HepG2 (cell line): ENCODE data around the gene LGALS7B. TPM values are rescaled to one million over a fixed set of nuclear protein-coding genes. Genes with fewer than 3 reads are reported as not detected.
A peak's percentile ranks its signal among the peaks of the same experiment; 100 is the strongest.

Experiments used
- ATAC-seq: fragments of 200-7000 bp; cut with Tn5 transposase; 3 replicates; pipeline ENCODE4 v1.9.1; 2020; ENCODE audit warnings: mild to moderate bottlenecking, moderate library complexity
- BruUV-seq: library from RNA; stranded (reverse); fragments of 400-500 nt; replicated peaks from 2 replicates; lab custom pipeline; 2021; lab: Mats Ljungman, UMichigan
- CTCF ChIA-PET: fragments of 300-600 bp; formaldehyde crosslinking; extraction: SDS; loops from one replicate; lab custom pipeline; 2021; ENCODE audit warnings: low total read pairs, inconsistent platforms, low intra/inter-chr PET ratio; lab: Yijun Ruan, JAX
- POLR2A ChIA-PET: fragments of 350-600 bp; sonication (Branson Sonifier 250); formaldehyde crosslinking; loops from one replicate; lab custom pipeline; 2020; ENCODE audit warnings: antibody characterized with exemption, inconsistent platforms; lab: Yijun Ruan, JAX
- DNase-seq: peaks from one replicate; pipeline ENCODE4 v3.0.0-alpha.2; 2015; ENCODE audit warnings: low spot score
- FAIRE-seq: peaks from 3 replicates; lab custom pipeline; 2011; peaks lifted over from hg19 to GRCh38; lab: Jason Lieb, UNC
- H2AFZ ChIP-seq: one replicate; pipeline ENCODE4 v1.6.1; 2011; ENCODE audit warnings: low read length, inconsistent platforms
- H3K27ac ChIP-seq: fragments of 300-600 bp; 3 replicates; pipeline ENCODE4 v1.8.0; 2011; ENCODE audit warnings: mixed run types, mild to moderate bottlenecking, mixed read lengths, low read length, inconsistent platforms; ENCODE audit not compliant: insufficient read depth; ENCODE audit errors: extremely low read length
- H3K27me3 ChIP-seq, 2 experiments: fragments of 200-600 bp in 1 of 2; 2 replicates in 1 of 2; 3 replicates in 1 of 2; pipeline versions ENCODE4 v1.6.0 to v1.8.0; 2011; ENCODE audit warnings: low read length in 2 of 2, mild to moderate bottlenecking in 2 of 2, moderate library complexity in 2 of 2, inconsistent platforms in 1 of 2; ENCODE audit not compliant: insufficient read depth in 2 of 2, control insufficient read depth in 1 of 2
- H3K36me3 ChIP-seq, 2 experiments: fragments of 200-600 bp in 1 of 2; replicated peaks in 1 of 2; 2 replicates in 1 of 2; 3 replicates in 1 of 2; pipeline versions ENCODE4 v1.5.1 to v1.8.0; 2011; ENCODE audit warnings: low read length in 2 of 2, inconsistent platforms in 1 of 2; ENCODE audit not compliant: insufficient read depth in 2 of 2, control insufficient read depth in 1 of 2
- H3K4me1 ChIP-seq: 2 replicates; pipeline ENCODE4 v1.5.1; 2012; ENCODE audit warnings: low read length, inconsistent platforms; ENCODE audit not compliant: insufficient read depth
- H3K4me2 ChIP-seq: 2 replicates; pipeline ENCODE4 v1.6.0; 2011; ENCODE audit warnings: low read depth, low read length, inconsistent platforms
- H3K4me3 ChIP-seq, 3 experiments: fragments of 200-600 bp in 1 of 3; sonication (generic), shearing (Covaris generic) in 1 of 3; replicated peaks in 1 of 3; 2 replicates each; pipeline ENCODE4 v1.5.1; 2011 to 2016; ENCODE audit warnings: low read length in 3 of 3, inconsistent platforms in 2 of 3, low read depth in 2 of 3, mild to moderate bottlenecking in 2 of 3, control low read depth in 1 of 3, mixed read lengths in 1 of 3; ENCODE audit not compliant: insufficient read depth in 1 of 3
- H3K79me2 ChIP-seq: one replicate; pipeline ENCODE4 v1.6.1; 2011; ENCODE audit warnings: low read length, inconsistent platforms; ENCODE audit not compliant: insufficient read depth
- H3K9ac ChIP-seq: 2 replicates; pipeline ENCODE4 v1.6.0; 2011; ENCODE audit warnings: mild to moderate bottlenecking, low read depth, low read length, inconsistent platforms; ENCODE audit not compliant: insufficient read depth
- H3K9me3 ChIP-seq: 2 replicates; pipeline ENCODE4 v1.5.1; 2012; ENCODE audit warnings: mild to moderate bottlenecking, low read length
- H4K20me1 ChIP-seq: 2 replicates; pipeline ENCODE4 v1.6.0; 2011; ENCODE audit warnings: inconsistent platforms, mild to moderate bottlenecking, low read length, moderate library complexity; ENCODE audit not compliant: insufficient read depth
- FIP1L1 ChIP-seq: fragments of 200-400 bp; formaldehyde crosslinking; IDR thresholded peaks from 2 replicates; pipeline ENCODE4 v1.6.1; 2018; ENCODE audit warnings: low read depth, mild to moderate bottlenecking, low read length, moderate library complexity, borderline replicate concordance; ENCODE audit not compliant: insufficient read depth
- FOXK2 ChIP-seq: fragments of 450-650 bp; IDR thresholded peaks from 2 replicates; pipeline ENCODE4 v1.6.1; 2016
- GFI1 ChIP-seq: sonication (generic); formaldehyde crosslinking; IDR thresholded peaks from 2 replicates; pipeline ENCODE4 v1.5.0; 2020; ENCODE audit warnings: missing genetic modification reagents, mild to moderate bottlenecking, borderline replicate concordance
- HMG20B ChIP-seq: conservative IDR thresholded peaks from 2 replicates; pipeline ENCODE4 v1.6.1; 2016; ENCODE audit warnings: missing genetic modification reagents, missing compliant biosample characterization
- HNRNPUL1 ChIP-seq: fragments of 200-400 bp; formaldehyde crosslinking; IDR thresholded peaks from 2 replicates; pipeline ENCODE4 v1.6.1; 2017; ENCODE audit warnings: low read depth, mild to moderate bottlenecking, low read length, moderate library complexity
- KDM1A ChIP-seq: IDR thresholded peaks from 2 replicates; pipeline ENCODE4 v1.6.1; 2016; ENCODE audit warnings: missing compliant biosample characterization
- MAFF ChIP-seq: IDR thresholded peaks from 2 replicates; pipeline ENCODE4 v1.6.1; 2011; ENCODE audit warnings: low read depth, low read length, improper control_type of control experiment
- MAFK ChIP-seq, 2 experiments: IDR thresholded peaks in 1 of 2; conservative IDR thresholded peaks in 1 of 2; 2 replicates each; pipeline ENCODE4 v1.6.1; 2011; ENCODE audit warnings: improper control_type of control experiment in 2 of 2, low read length in 2 of 2
- NR2F6 ChIP-seq, 2 experiments: IDR thresholded peaks; 2 replicates each; pipeline ENCODE4 v1.6.1; 2016; ENCODE audit warnings: antibody characterized with exemption in 1 of 2, mild to moderate bottlenecking in 1 of 2
- SP5 ChIP-seq: IDR thresholded peaks from 2 replicates; pipeline ENCODE4 v1.6.1; 2016; ENCODE audit warnings: low read depth, borderline replicate concordance
- ZSCAN20 ChIP-seq: sonication (generic); formaldehyde crosslinking; IDR thresholded peaks from 2 replicates; pipeline ENCODE4 v1.4.0; 2020; ENCODE audit warnings: missing genetic modification reagents, mild to moderate bottlenecking, borderline replicate concordance
- WGBS: methylation state at CpG from one replicate; pipeline ENCODE4 v1.1.6; 2017; ENCODE audit warnings: low lambda C conversion rate; 5-methylcytosine and 5-hydroxymethylcytosine counted together
- in situ Hi-C: cut with HindIII; loops from 2 replicates; pipeline ENCODE4 v1.10.0; 2017; ENCODE audit warnings: low pct_unique_long_range_greater_than_20kb; ENCODE audit not compliant: extremely low pct_ligation_motif_present
- intact Hi-C: fragments of 100-400 bp; cut with micrococcal nuclease; formaldehyde crosslinking; loops from one replicate; pipeline ENCODE4 v1.10.0; 2022; ENCODE audit not compliant: unreplicated experiment
- polyA plus RNA-seq, 8 experiments: library from polyadenylated mRNA; depleted of rRNA in 3 of 8; stranded (reverse) in 7 of 8; unstranded in 1 of 8; fragments of >200 nt; fragmentation: Illumina TruSeq in 4 of 8; extraction: Trizol in 4 of 8; gene quantifications; 2 replicates each; pipeline versions ENCODE4 v1.2.1 to v1.2.3, GENCODE V29; 2011 to 2016; ENCODE audit warnings: low read depth in 4 of 8, missing spikeins in 1 of 8, mixed read lengths in 1 of 8; ENCODE audit not compliant: insufficient read depth in 1 of 8
- total RNA-seq, 5 experiments: library from RNA; depleted of rRNA; stranded (reverse); fragments of >200 nt; fragmentation: Illumina TruSeq; extraction: Trizol; gene quantifications; 2 replicates each; pipeline ENCODE4 v1.2.3, GENCODE V29; 2016; ENCODE audit warnings: low read depth in 1 of 5
- TF ChIP-seq, protein P1 (sequence below): sonication (generic); formaldehyde crosslinking; IDR thresholded peaks from 2 replicates; pipeline ENCODE4 v1.5.1; 2020; ENCODE audit warnings: mild to moderate bottlenecking, missing genetic modification reagents, moderate library complexity
- TF ChIP-seq, protein P2 (sequence below): sonication (generic); formaldehyde crosslinking; IDR thresholded peaks from 2 replicates; pipeline ENCODE4 v1.5.0; 2020; ENCODE audit warnings: missing genetic modification reagents

The LGALS7B gene
- total and polyA plus RNA-seq, 2 of the 13 experiments (the other 11 are each of a cell fraction or from before 2014, with no cell fraction given), result 1.7 to 2.1 TPM

GRCh38 chr19:38830039-38830733, 41.2 kb downstream of the LGALS7B start:
- H3K27ac ChIP-seq, result peak overlapping the region; percentile 27
- H3K9ac ChIP-seq, result peak overlapping the region; percentile 95; the same call in 1 of the 2 replicates
- no peak overlapping the region; a peak in 1 of 6 replicates for H3K4me3 ChIP-seq
- H4K20me1 ChIP-seq, result no peaks in the 10 kb centered on the region
- no peaks in the 10 kb centered on the region; a peak in 1 of 5 replicates for H3K27me3 ChIP-seq
- CTCF ChIA-PET, result no interaction called here
- no peak for FAIRE-seq
- intact Hi-C loops (loop anchor here (2.0 to 10.0 kb wide), 3 partner anchors 21 to 175 kb away; no protein-coding TSS in a partner anchor), in situ Hi-C loops (loop anchor here (5.0 kb wide), 1 partner anchor 88 kb away; the partner anchor contains the start of gene CAPN12)
- TF ChIP-seq, protein P1, sequence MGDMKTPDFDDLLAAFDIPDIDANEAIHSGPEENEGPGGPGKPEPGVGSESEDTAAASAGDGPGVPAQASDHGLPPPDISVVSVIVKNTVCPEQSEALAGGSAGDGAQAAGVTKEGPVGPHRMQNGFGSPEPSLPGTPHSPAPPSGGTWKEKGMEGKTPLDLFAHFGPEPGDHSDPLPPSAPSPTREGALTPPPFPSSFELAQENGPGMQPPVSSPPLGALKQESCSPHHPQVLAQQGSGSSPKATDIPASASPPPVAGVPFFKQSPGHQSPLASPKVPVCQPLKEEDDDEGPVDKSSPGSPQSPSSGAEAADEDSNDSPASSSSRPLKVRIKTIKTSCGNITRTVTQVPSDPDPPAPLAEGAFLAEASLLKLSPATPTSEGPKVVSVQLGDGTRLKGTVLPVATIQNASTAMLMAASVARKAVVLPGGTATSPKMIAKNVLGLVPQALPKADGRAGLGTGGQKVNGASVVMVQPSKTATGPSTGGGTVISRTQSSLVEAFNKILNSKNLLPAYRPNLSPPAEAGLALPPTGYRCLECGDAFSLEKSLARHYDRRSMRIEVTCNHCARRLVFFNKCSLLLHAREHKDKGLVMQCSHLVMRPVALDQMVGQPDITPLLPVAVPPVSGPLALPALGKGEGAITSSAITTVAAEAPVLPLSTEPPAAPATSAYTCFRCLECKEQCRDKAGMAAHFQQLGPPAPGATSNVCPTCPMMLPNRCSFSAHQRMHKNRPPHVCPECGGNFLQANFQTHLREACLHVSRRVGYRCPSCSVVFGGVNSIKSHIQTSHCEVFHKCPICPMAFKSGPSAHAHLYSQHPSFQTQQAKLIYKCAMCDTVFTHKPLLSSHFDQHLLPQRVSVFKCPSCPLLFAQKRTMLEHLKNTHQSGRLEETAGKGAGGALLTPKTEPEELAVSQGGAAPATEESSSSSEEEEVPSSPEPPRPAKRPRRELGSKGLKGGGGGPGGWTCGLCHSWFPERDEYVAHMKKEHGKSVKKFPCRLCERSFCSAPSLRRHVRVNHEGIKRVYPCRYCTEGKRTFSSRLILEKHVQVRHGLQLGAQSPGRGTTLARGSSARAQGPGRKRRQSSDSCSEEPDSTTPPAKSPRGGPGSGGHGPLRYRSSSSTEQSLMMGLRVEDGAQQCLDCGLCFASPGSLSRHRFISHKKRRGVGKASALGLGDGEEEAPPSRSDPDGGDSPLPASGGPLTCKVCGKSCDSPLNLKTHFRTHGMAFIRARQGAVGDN, result no peak
- peak; percentile 84 for TF ChIP-seq MAFF
- no peak for TF ChIP-seq FOXK2
- TF ChIP-seq HMG20B, result peak; percentile 72; the same call in 1 of the 2 replicates
- no peak for TF ChIP-seq KDM1A (CRISPR knock-in tag)
- TF ChIP-seq MAFK (conservative IDR thresholded peaks at IDR 0.05 in 1 of 2, IDR thresholded peaks at IDR 0.05 in 1 of 2; ENCODE audit: low read length in 2 of 2), result peak; percentile 81 to 88
- TF ChIP-seq, protein P2, sequence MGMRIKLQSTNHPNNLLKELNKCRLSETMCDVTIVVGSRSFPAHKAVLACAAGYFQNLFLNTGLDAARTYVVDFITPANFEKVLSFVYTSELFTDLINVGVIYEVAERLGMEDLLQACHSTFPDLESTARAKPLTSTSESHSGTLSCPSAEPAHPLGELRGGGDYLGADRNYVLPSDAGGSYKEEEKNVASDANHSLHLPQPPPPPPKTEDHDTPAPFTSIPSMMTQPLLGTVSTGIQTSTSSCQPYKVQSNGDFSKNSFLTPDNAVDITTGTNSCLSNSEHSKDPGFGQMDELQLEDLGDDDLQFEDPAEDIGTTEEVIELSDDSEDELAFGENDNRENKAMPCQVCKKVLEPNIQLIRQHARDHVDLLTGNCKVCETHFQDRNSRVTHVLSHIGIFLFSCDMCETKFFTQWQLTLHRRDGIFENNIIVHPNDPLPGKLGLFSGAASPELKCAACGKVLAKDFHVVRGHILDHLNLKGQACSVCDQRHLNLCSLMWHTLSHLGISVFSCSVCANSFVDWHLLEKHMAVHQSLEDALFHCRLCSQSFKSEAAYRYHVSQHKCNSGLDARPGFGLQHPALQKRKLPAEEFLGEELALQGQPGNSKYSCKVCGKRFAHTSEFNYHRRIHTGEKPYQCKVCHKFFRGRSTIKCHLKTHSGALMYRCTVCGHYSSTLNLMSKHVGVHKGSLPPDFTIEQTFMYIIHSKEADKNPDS (CRISPR knock-in tag), result no peak
- no peak for TF ChIP-seq FIP1L1
- TF ChIP-seq SP5 (CRISPR knock-in tag), result no peak
- no peak for TF ChIP-seq HNRNPUL1
- TF ChIP-seq GFI1, result peak; percentile 91
- no peak for TF ChIP-seq ZSCAN20 (CRISPR knock-in tag)
- TF ChIP-seq NR2F6 (IDR thresholded peaks at IDR 0.05), result 0 out of 2 replicates have a peak, but pooled peaks have one; percentile 11
- TF ChIP-seq NR2F6 (CRISPR knock-in tag; IDR thresholded peaks at IDR 0.05), result no peak
- H3K79me2 ChIP-seq, result peaks cover 8% of the 10 kb centered on the region
- peak overlapping the region; percentile 94 for H3K4me2 ChIP-seq
- ATAC-seq, result no peak
- H3K9me3 ChIP-seq, result no peaks in the 10 kb centered on the region
- no TSS peak for BruUV-seq
- H3K4me1 ChIP-seq, result peaks cover 46% of the 10 kb centered on the region
- WGBS, result 89% methylated on average over 4 of the region's 4 CpGs
- POLR2A ChIA-PET, result interaction anchor here (1.9 to 6.2 kb wide), 6 partner anchors 9 to 177 kb away, joined by 4 to 148 read pairs (median 17); partner anchors contain the start of genes HNRNPL, MRPS12 and SARS2
- H3K36me3 ChIP-seq, result peaks cover 6 to 19% of the 10 kb centered on the region in 2 experiments; a peak in 4 of 5 replicates
- H2AFZ ChIP-seq, result no peak overlapping the region
- DNase-seq, result no peak
